K562 (cell line): ENCODE measurements around the gene MADD. TPM values are rescaled to one million over a fixed set of nuclear protein-coding genes. Genes with fewer than 3 reads are reported as not detected.
A peak's percentile ranks its signal among the peaks of the same experiment; 100 is the strongest.

Source experiments
- ATAC-seq: fragments of 200-7000 bp; cut with Tn5 transposase; 3 replicates; pipeline ENCODE4 v1.9.1; 2020; ENCODE audit warnings: moderate library complexity
- BruUV-seq: library from RNA; stranded (reverse); fragments of 400-500 nt; replicated peaks from 2 replicates; lab custom pipeline; 2021; lab: Mats Ljungman, UMichigan
- CTCF ChIA-PET: fragments of 300-600 bp; formaldehyde crosslinking; extraction: SDS; loops from one replicate; lab custom pipeline; 2021; ENCODE audit warnings: low intra/inter-chr PET ratio; lab: Yijun Ruan, JAX
- POLR2A ChIA-PET: fragments of 300-600, 350-650 bp; sonication (Branson Sonifier 250); formaldehyde crosslinking; extraction: SDS; loops from one replicate; lab custom pipeline; 2021; ENCODE audit warnings: antibody characterized with exemption, inconsistent platforms; lab: Yijun Ruan, JAX
- DNase-seq, 4 experiments: peaks; one replicate each; pipeline versions ENCODE4 v3.0.0 to v3.0.0-alpha.2; 2011 to 2018; ENCODE audit warnings: low spot score in 3 of 4, mixed read lengths in 3 of 4; ENCODE audit errors: extremely low read depth in 1 of 4
- FAIRE-seq: peaks from 2 replicates; lab custom pipeline; 2011; peaks lifted over from hg19 to GRCh38; lab: Jason Lieb, UNC
- H2AFZ ChIP-seq: 2 replicates; pipeline ENCODE4 v1.6.0; 2011; ENCODE audit warnings: low read depth, low read length, control low read depth, inconsistent platforms
- H3K27ac ChIP-seq: fragments of 200-600 bp; 3 replicates; pipeline ENCODE4 v1.8.0; 2011; ENCODE audit warnings: low read depth, mild to moderate bottlenecking, control low read depth, inconsistent platforms, low read length, moderate library complexity, mixed read lengths; ENCODE audit errors: extremely low read depth
- H3K27me3 ChIP-seq, 2 experiments: fragments of 300-600 bp in 1 of 2; 2 replicates in 1 of 2; 3 replicates in 1 of 2; pipeline versions ENCODE4 v1.6.0 to v1.8.0; 2011; ENCODE audit warnings: inconsistent platforms in 2 of 2, low read length in 2 of 2, mild to moderate bottlenecking in 1 of 2, mixed read lengths in 1 of 2, moderate library complexity in 1 of 2; ENCODE audit not compliant: control insufficient read depth in 2 of 2, insufficient read depth in 2 of 2
- H3K36me3 ChIP-seq: fragments of 300-600 bp; 3 replicates; pipeline ENCODE4 v1.8.0; 2011; ENCODE audit warnings: mild to moderate bottlenecking, low read length, inconsistent platforms; ENCODE audit not compliant: control insufficient read depth, insufficient read depth
- H3K4me1 ChIP-seq, 2 experiments: fragments of 200-600 bp in 1 of 2; replicated peaks in 1 of 2; 2 replicates in 1 of 2; 3 replicates in 1 of 2; pipeline versions ENCODE4 v1.5.1 to v1.8.0; 2011; ENCODE audit warnings: inconsistent platforms in 2 of 2, low read length in 2 of 2, mild to moderate bottlenecking in 1 of 2, mixed read lengths in 1 of 2, moderate library complexity in 1 of 2; ENCODE audit not compliant: control insufficient read depth in 2 of 2, insufficient read depth in 2 of 2
- H3K4me2 ChIP-seq: 2 replicates; pipeline ENCODE4 v1.6.1; 2011; ENCODE audit warnings: low read length, control low read depth, inconsistent platforms, mixed read lengths; ENCODE audit not compliant: insufficient read depth
- H3K4me3 ChIP-seq: fragments of 200-600 bp; sonication (generic), shearing (Covaris generic); 2 replicates; pipeline ENCODE4 v1.5.1; 2016; ENCODE audit warnings: control low read depth, inconsistent platforms
- H3K79me2 ChIP-seq: fragments of 200-600 bp; 3 replicates; pipeline ENCODE4 v1.8.0; 2011; ENCODE audit warnings: low read length, inconsistent platforms; ENCODE audit not compliant: control insufficient read depth, insufficient read depth
- H3K9ac ChIP-seq, 2 experiments: 2 replicates each; pipeline versions ENCODE4 v1.6.0 to v1.6.1; 2011; ENCODE audit warnings: low read depth in 2 of 2, low read length in 2 of 2, control low read depth in 1 of 2, inconsistent platforms in 1 of 2, mild to moderate bottlenecking in 1 of 2, mixed read lengths in 1 of 2; ENCODE audit not compliant: insufficient read depth in 1 of 2
- H3K9me1 ChIP-seq: one replicate; pipeline ENCODE4 v1.6.0; 2011; ENCODE audit warnings: inconsistent platforms, mild to moderate bottlenecking, low read length, moderate library complexity; ENCODE audit not compliant: control insufficient read depth, insufficient read depth
- H3K9me3 ChIP-seq: replicated peaks from 2 replicates; pipeline ENCODE4 v1.5.1; 2011; ENCODE audit warnings: low read depth, low read length, inconsistent platforms; ENCODE audit not compliant: control insufficient read depth, insufficient read depth
- H4K20me1 ChIP-seq: replicated peaks from 2 replicates; pipeline ENCODE4 v1.6.1; 2011; ENCODE audit warnings: low read length, inconsistent platforms, mixed read lengths; ENCODE audit not compliant: control insufficient read depth, insufficient read depth
- BRCA1 ChIP-seq, 2 experiments: fragments of 450-650 bp in 1 of 2; sonication (generic) in 1 of 2; formaldehyde crosslinking in 1 of 2; IDR thresholded peaks; 2 replicates each; pipeline versions ENCODE4 v1.5.0 to v1.6.1; 2017 to 2020; ENCODE audit warnings: mild to moderate bottlenecking in 1 of 2, missing genetic modification reagents in 1 of 2
- IRF9 ChIP-seq: fragments of 450-650 bp; IDR thresholded peaks from 2 replicates; pipeline ENCODE4 v1.6.1; 2016; ENCODE audit warnings: missing biosample characterization, missing genetic modification characterization
- NKRF ChIP-seq: fragments of 450-650 bp; IDR thresholded peaks from 2 replicates; pipeline ENCODE4 v1.6.1; 2016; ENCODE audit warnings: borderline replicate concordance
- PCBP2 ChIP-seq: fragments of 200-400 bp; formaldehyde crosslinking; IDR thresholded peaks from 2 replicates; pipeline ENCODE4 v1.6.1; 2018; ENCODE audit warnings: low read length, low read depth, mild to moderate bottlenecking, moderate library complexity; ENCODE audit not compliant: poor library complexity, severe bottlenecking
- PTRF ChIP-seq: fragments of 450-650 bp; IDR thresholded peaks from 2 replicates; pipeline ENCODE4 v1.6.1; 2016; ENCODE audit warnings: mild to moderate bottlenecking, missing genetic modification characterization, missing compliant biosample characterization
- RBBP5 ChIP-seq: fragments of 200-600 bp; sonication (generic); IDR thresholded peaks from 2 replicates; pipeline ENCODE4 v1.6.1; 2012; ENCODE audit warnings: borderline replicate concordance, mild to moderate bottlenecking, low read length, control low read depth, inconsistent platforms; ENCODE audit not compliant: insufficient read depth, poor library complexity, severe bottlenecking
- RHOXF2B ChIP-seq: fragments of 250-450 bp; sonication (Bioruptor Pico); conservative IDR thresholded peaks from 2 replicates; pipeline ENCODE4 v1.5.1; 2021
- SETDB1 ChIP-seq: IDR thresholded peaks from one replicate; pipeline ENCODE4 v1.6.1; 2012; ENCODE audit warnings: low read length, control low read depth, inconsistent platforms
- SMARCB1 ChIP-seq: IDR thresholded peaks from 2 replicates; pipeline ENCODE4 v1.6.1; 2011; ENCODE audit warnings: improper control_type of control experiment, low read depth; ENCODE audit not compliant: insufficient read length
- TCF7 ChIP-seq: sonication (generic); IDR thresholded peaks from 2 replicates; pipeline ENCODE4 v1.6.1; 2016; ENCODE audit warnings: antibody characterized with exemption, borderline replicate concordance
- TEAD2 ChIP-seq: fragments of 450-650 bp; IDR thresholded peaks from 2 replicates; pipeline ENCODE4 v1.6.1; 2016; ENCODE audit warnings: missing genetic modification characterization, control low read depth, missing compliant biosample characterization
- ZKSCAN8 ChIP-seq: fragments of 200-800 bp; sonication (Bioruptor generic); IDR thresholded peaks from 2 replicates; pipeline ENCODE4 v1.6.1; 2016; ENCODE audit warnings: missing genetic modification characterization, missing compliant biosample characterization
- ZNF146 ChIP-seq: IDR thresholded peaks from one replicate; pipeline ENCODE4 v1.6.1; 2018; ENCODE audit warnings: missing compliant biosample characterization; ENCODE audit not compliant: unreplicated experiment
- ZNF699 ChIP-seq: fragments of 250-450 bp; sonication (Bioruptor Pico); IDR thresholded peaks from 2 replicates; pipeline ENCODE4 v1.8.0; 2021; ENCODE audit warnings: mild to moderate bottlenecking, moderate library complexity; ENCODE audit not compliant: insufficient replicate concordance
- ZNF740 ChIP-seq, 3 experiments: fragments of 200-800 bp in 1 of 3; sonication (Bioruptor generic) in 1 of 3; sonication (generic) in 1 of 3; formaldehyde crosslinking in 1 of 3; IDR thresholded peaks; 2 replicates each; pipeline versions ENCODE4 v1.6.1 to v1.8.0; 2016 to 2022; ENCODE audit warnings: mild to moderate bottlenecking in 2 of 3, missing compliant biosample characterization in 2 of 3, missing genetic modification characterization in 2 of 3, missing genetic modification reagents in 1 of 3
- ZZZ3 ChIP-seq: fragments of 450-650 bp; IDR thresholded peaks from 2 replicates; pipeline ENCODE4 v1.6.1; 2016; ENCODE audit warnings: antibody characterized with exemption, mild to moderate bottlenecking, moderate library complexity
- WGBS: fragments of 100-300 bp; shearing (Covaris generic); methylation state at CpG from one replicate; pipeline ENCODE4 v1.1.6; 2016; ENCODE audit warnings: low coverage, mixed read lengths; ENCODE audit not compliant: insufficient coverage; ENCODE audit errors: missing lambda C conversion rate; 5-methylcytosine and 5-hydroxymethylcytosine counted together
- in situ Hi-C: fragments of 300-500 bp; cut with MboI; formaldehyde crosslinking; loops from 4 replicates; pipeline ENCODE4 v1.15.0; 2018; ENCODE audit warnings: inconsistent platforms, mixed read lengths
- intact Hi-C: fragments of 100-400 bp; cut with micrococcal nuclease; formaldehyde crosslinking; loops from 2 replicates; pipeline ENCODE4 v1.14.2; 2022
- polyA plus RNA-seq, 8 experiments: library from polyadenylated mRNA; depleted of rRNA in 4 of 8; stranded (reverse) in 5 of 8; unstranded in 3 of 8; fragments of >200 nt; fragmentation: Nextera tagmentation in 2 of 8; fragmentation: Illumina TruSeq in 1 of 8; extraction: Ambion mirVana in 2 of 8; extraction: Trizol in 1 of 8; gene quantifications; 2 replicates each; pipeline versions ENCODE4 v1.2.1 to v1.2.3, GENCODE V29; 2011 to 2014; ENCODE audit warnings: inconsistent platforms in 1 of 8, missing spikeins in 1 of 8
- total RNA-seq, 7 experiments: library from RNA; depleted of rRNA in 6 of 7; stranded (reverse); fragments of >200 nt in 6 of 7; fragmentation: Illumina TruSeq in 2 of 7; extraction: Trizol in 2 of 7; gene quantifications; 2 replicates each; pipeline versions ENCODE4 v1.2.1 to v1.2.3, GENCODE V29; 2011 to 2021; ENCODE audit warnings: low replicate concordance in 1 of 7

The MADD gene
- total and polyA plus RNA-seq, 9 of the 15 experiments (the other 6 are each of a cell fraction or from before 2014, with no cell fraction given): 0.68 to 57.6 (median 33.6) TPM

- H3K79me2 ChIP-seq: no peaks in the 10 kb centered on the region
- peaks cover 13% of the 10 kb centered on the region for H3K9me3 ChIP-seq
- DNase-seq (peak; percentile 78 to 96 (median 82)), ATAC-seq (peak; percentile 96), FAIRE-seq (peak; percentile 96)
- no peaks in the 10 kb centered on the region for H4K20me1 ChIP-seq
- in situ Hi-C loops (loop anchor here (10.0 kb wide), 1 partner anchor 471 kb away; no protein-coding TSS in a partner anchor), intact Hi-C loops (loop anchor here (1.0 to 10.0 kb wide), 4 partner anchors 49 to 471 kb away; partner anchors contain the start of gene SLC39A13)
- ChIA-PET CTCF (interaction anchor here (0.7 to 3.2 kb wide), 7 partner anchors 18 to 465 kb away, joined by 3 to 46 read pairs (median 5); partner anchors contain the start of genes ARFGAP2 and NR1H3), POLR2A (no interaction called here)
- WGBS: 33% methylated on average over 31 of the region's 47 CpGs
- H3K27ac ChIP-seq: no peak overlapping the region; the same call in 2 of the 3 replicates
- no peaks in the 10 kb centered on the region for H3K9me1 ChIP-seq
- H3K36me3 ChIP-seq: 0 out of 3 replicates have a peak, but pooled peaks cover 3% of the 10 kb centered on the region
- peak overlapping the region; percentile 7 for H2AFZ ChIP-seq
- peaks cover 0 to 48% of the 10 kb centered on the region in 2 experiments; a peak in 3 of 5 replicates for H3K4me1 ChIP-seq
- peak overlapping the region; percentile 35 for H3K4me2 ChIP-seq
- H3K27me3 ChIP-seq: no peaks in the 10 kb centered on the region
- H3K9ac ChIP-seq: no peak overlapping the region; a peak in 1 of 4 replicates
- no peak overlapping the region for H3K4me3 ChIP-seq
- BruUV-seq: no TSS peak
- TF ChIP-seq ZNF699 (CRISPR knock-in tag): no peak
- no peak for TF ChIP-seq PTRF (tag)
- no peak for TF ChIP-seq BRCA1 (IDR thresholded peaks at IDR 0.05)
- no peak for TF ChIP-seq BRCA1 (CRISPR knock-in tag; IDR thresholded peaks at IDR 0.05)
- no peak for TF ChIP-seq SMARCB1
- no peak for TF ChIP-seq RHOXF2B (CRISPR knock-in tag)
- TF ChIP-seq TEAD2 (tag): no peak
- TF ChIP-seq IRF9: no peak
- no peak; the same call in 1 of the 2 replicates for TF ChIP-seq NKRF
- TF ChIP-seq ZKSCAN8: no peak
- TF ChIP-seq ZZZ3: no peak
- no peak for TF ChIP-seq ZNF146 (CRISPR knock-in tag)
- TF ChIP-seq TCF7: no peak; the same call in 1 of the 2 replicates
- TF ChIP-seq PCBP2: no peak
- TF ChIP-seq ZNF740 (CRISPR knock-in tag; IDR thresholded peaks at IDR 0.05): peak; percentile 95
- TF ChIP-seq ZNF740 (tag; IDR thresholded peaks at IDR 0.05): no peak
- TF ChIP-seq RBBP5: no peak
- no peak for TF ChIP-seq SETDB1
Measured at GRCh38 chr11:47355283-47356128, 85.6 kb downstream of the MADD start.
